NCI-H1105 (cell line): ENCODE measurements around the gene HS3ST6.
A peak's percentile ranks its signal among the peaks of the same experiment; 100 is the strongest.
"Not testable (repeated sequence)": the region's sequence is repeated elsewhere in the genome, so short reads cannot be mapped to it uniquely, and the experiment has no call there.

Experiments used
- DNase-seq: peaks from one replicate; lab custom pipeline; 2025; lab: John Stamatoyannopoulos, UW

HS3ST6 gene

GRCh38 chr16:1946495-1947368 is 28.5 kb upstream of the HS3ST6 start:
- DNase-seq, result no peak

GRCh38 chr16:1945559-1946391 is 27.6 kb upstream of the HS3ST6 start:
- no peak for DNase-seq

- no peak for DNase-seq
Observed at GRCh38 chr16:1944612-1945199, 26.5 kb upstream of the HS3ST6 start.

- peak; percentile 94 for DNase-seq
Observed at GRCh38 chr16:1942810-1943726, 24.9 kb upstream of the HS3ST6 start, which contains the start of gene MSRB1. Gene MSRB1, minus strand, starts transcription at chr16:1943199. Its CDS starts 43 bp downstream, at chr16:1943156.

GRCh38 chr16:1942047-1942809 is 24.0 kb upstream of the HS3ST6 start:
- DNase-seq, result no peak

GRCh38 chr16:1941162-1942046 is 23.2 kb upstream of the HS3ST6 start:
- no peak for DNase-seq

- no peak for DNase-seq
Observed at GRCh38 chr16:1940273-1941161, 22.3 kb upstream of the HS3ST6 start.

GRCh38 chr16:1939833-1940232 is 21.6 kb upstream of the HS3ST6 start:
- not testable (repeated sequence) for DNase-seq

GRCh38 chr16:1938910-1939309 is 20.7 kb upstream of the HS3ST6 start:
- DNase-seq, result no peak

GRCh38 chr16:1938316-1938715 is 20.1 kb upstream of the HS3ST6 start:
- DNase-seq, result no peak

GRCh38 chr16:1936945-1937479 is 18.8 kb upstream of the HS3ST6 start:
- DNase-seq, result no peak

GRCh38 chr16:1933097-1933661 is 15.0 kb upstream of the HS3ST6 start:
- DNase-seq, result no peak

- no peak for DNase-seq
Observed at GRCh38 chr16:1932050-1933028, 14.1 kb upstream of the HS3ST6 start.

GRCh38 chr16:1930338-1930720 is 12.1 kb upstream of the HS3ST6 start:
- DNase-seq, result no peak

- peak; percentile 53 for DNase-seq
Observed at GRCh38 chr16:1929578-1930337, 11.5 kb upstream of the HS3ST6 start.

- peak; percentile 13 for DNase-seq
Observed at GRCh38 chr16:1929105-1929504, 10.9 kb upstream of the HS3ST6 start.
